NCI-H748 treated with DMSO at 0.1 percent for 48 hours (cell line): ENCODE data around the gene DYNLL2.
"Not testable (repeated sequence)": the region's sequence is repeated elsewhere in the genome, so short reads cannot be mapped to it uniquely, and the experiment has no call there.

Source experiments
- DNase-seq: peaks from one replicate; lab custom pipeline; 2025; lab: John Stamatoyannopoulos, UW

The DYNLL2 gene

DNA sequence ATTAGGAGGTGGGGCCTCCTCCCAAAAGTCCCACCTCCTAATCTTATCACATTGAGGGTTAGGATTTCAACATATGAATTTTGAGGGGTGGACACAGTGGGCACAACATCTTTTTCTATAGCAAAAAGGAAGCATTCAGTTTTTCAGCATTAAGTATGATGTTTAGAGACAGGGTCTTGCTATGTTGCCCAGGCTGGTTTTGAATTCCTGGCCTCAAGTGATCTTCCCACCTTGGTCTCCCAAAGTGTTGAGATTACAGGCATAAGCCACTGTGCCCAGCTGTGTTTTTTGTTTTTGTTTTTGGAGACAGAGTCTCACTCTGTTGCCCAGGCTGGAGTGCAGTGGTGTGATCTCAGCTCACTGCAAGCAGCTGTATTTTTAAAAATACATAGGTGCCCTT is 18.7 kb downstream of the DYNLL2 start:
- DNase-seq, result not testable (repeated sequence)

DNA sequence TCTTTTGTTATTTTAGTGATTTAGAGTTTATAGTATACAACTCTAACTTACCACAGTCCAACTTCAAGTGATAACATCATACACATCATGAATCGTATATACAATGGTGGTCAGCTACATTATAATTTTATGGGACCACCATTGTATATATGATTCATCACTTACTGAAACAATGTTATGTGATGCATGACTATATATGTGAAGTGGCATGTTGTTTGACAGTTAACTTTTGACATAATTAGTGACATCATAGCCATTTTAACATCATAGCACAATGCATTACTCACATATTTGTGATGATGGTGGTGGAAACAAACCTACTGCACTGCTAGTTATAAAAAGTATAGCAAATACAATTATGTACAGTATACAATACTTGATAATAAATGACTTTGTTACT is 21.9 kb downstream of the DYNLL2 start:
- no peak for DNase-seq

DNA sequence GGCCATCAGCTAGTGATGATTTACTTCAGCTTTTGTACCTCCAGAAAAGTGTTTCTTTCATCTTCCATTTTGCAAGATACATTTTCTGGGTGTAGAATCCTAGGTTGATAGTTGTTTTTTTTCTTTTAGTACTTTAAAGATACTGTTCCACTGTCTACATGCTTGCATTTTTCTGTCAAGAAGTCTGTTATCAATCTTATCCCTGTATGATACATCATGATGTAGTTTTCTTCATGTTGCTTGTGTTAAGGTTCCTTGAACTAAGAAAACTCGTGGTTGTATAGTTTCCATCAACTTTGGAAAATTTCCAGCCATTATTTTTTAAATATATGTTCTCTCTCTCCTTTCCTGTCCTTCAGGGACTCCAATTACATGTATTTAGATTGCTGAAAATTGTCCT is 24.1 kb downstream of the DYNLL2 start:
- no peak for DNase-seq

DNA sequence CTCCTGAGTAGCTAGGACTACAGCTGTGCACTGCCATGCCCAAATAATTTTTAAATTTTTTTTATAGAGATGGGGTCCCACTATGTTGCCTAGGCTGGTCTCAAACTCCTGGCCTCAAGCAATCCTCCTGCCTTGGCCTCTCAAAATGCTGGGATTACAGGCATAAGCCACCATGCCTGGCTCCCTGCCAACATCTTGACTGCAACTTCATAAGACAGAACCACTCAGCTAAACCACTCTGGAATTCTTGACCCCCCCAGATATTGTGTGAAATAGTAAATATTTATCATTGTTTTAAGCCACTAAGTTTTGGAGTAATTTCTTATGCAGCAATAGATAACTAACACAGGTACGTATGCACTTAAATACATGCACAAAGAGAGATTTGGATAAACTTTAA is 26.0 kb downstream of the DYNLL2 start:
- DNase-seq, result no peak

DNA sequence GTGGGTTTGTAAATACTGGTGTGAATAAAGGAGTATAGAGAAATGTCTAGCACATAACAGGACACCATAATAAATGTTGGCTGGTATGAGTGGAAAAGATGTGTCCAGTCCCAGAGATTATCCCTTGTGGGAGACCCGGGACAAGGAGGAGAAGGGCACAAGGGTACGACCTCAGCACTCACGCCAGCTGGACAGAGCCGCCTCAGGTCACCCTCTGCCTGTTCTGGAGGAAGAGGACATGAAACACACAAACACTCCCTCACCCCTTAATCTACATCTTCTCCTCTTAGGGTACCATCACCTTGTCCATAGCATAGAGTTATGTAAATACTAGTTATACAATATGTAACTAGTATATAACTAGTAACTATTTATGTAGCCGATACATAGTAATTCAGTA is 26.8 kb downstream of the DYNLL2 start:
- DNase-seq, result no peak

DNA sequence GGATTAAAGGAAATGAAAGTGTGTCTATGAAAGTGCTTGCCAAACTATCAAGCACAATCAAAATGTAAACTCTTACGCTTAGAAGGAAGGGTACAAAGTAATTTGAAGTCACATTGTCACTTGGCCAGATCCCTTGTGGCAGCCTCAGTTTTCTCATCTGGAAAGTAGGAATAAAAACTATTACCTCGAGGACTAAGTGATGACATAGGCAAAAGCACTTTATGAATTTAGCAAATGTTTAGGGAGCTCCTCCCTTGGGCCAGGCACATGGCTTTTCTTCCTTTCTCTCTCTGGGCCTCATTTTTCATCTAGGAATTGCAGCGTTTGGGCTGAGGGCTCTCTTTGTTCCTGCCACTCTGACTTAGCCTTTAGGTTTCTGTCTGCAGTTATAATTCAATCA is 28.5 kb downstream of the DYNLL2 start:
- DNase-seq, result no peak

DNA sequence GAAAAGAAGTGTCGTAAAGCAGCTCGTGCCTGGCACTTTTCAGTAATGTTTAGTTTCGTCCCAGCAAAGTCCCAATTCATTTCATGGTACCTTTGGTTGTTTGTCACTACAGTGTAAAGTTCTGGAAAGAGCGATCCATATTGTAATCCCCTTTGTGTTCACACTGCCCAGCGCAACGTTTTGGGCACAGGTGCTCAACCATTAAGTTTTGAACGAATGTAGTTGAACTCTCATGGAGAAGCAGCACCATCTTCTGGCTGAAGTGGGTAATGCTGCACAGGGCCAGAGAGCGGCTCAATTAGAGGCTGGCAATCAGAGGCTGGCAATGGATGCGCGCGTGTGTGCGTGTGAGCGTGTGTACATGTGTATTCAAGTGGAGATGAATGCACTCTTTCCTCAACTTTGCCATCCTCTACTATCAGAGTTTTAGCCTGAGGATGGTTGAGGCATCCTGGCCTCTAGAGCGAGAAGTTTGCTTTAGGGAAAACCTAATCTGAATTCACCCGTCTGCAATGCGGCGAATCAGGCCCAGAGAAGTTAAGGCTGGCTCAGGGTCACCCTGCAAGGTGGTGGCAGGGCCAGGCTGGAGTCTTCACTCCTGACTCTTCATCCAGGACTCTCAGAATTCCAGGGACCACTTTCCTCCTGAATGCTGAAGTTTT is 29.9 kb downstream of the DYNLL2 start:
- peak; percentile 68 for DNase-seq

DNA sequence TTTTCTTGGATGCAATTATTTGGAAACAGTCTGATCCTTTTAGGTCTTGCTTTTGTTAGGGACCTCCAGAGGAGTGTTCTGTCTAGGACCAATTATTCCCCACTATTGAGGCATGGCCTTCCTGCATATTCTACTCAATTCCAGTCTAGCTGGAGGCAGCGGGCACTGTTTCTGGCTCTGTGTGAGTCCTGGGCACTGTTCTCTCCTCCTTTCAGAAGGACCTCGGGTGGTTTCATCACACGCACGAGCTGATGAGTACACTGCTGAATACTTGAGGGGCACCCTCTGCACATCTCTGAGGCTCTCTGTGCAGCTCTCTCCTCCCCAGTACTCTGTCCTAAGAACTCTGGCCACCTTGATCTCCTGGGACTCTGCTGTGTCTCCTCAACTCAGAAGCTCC is 30.7 kb downstream of the DYNLL2 start:
- no peak for DNase-seq

DNA sequence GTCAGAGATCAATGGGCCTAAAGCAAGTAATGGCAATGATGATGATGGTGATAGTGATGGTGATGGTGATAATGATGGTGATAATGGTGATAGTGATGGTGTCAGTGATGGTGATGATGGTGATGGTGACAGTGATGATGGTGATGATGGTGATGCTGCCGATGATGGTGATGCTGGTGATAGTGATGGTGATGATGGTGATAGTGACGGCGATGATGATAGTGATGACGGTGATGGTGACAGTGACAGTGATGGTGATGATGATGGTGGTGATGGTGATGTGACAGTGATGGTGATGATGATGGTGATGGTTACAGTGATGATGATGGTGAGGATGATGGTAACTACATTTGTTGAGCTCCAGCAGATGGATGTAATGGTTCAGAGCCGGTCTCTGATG is 34.2 kb downstream of the DYNLL2 start:
- DNase-seq, result no peak

DNA sequence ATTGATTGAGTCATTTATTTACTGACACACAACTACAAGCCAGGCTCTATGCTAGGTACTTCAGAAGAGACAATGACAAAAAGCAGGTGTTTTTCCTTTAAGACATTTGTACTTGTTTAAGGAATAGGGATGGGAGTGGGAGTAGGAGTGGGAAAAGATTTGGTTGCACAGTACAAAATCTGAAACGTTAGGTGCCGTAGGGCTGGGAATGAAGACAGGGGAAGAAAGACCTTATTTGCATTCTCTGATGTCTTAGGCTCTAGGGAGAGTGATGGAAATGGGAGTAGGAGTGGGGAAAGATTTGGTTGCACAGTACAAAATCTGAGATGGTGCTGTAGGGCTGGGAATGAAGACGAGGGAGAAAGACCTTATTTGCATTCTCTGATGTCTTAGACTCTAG is 36.3 kb downstream of the DYNLL2 start:
- no peak for DNase-seq

DNA sequence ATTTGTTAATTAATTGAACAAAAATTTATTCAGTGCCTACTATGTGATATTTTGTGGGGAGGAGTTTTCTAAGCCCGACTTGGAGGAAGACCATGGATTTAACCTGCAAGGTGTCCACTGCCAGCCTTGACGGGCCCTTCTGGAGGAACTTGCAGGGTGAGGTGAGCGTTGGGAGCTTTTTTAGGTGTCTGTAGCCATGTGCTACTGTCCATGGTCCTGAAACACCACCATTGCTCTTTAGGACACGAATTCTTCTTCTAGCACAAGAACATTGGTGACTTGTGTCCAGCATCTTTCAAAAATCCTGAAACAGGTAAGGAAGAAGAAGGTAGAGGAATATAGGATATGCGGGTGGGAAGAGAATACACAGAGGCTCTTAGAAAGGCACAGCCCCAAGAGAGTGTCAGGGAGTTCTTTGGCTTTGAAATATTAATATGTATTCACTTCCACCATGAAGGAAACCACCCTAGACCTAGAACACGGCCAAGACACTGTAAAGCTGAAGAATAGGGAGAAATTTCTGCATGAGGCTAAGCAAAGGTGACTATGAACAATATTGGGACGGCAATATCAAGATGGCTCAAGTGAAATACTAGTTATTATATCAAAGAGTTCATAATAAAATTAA is 37.1 kb downstream of the DYNLL2 start:
- no peak for DNase-seq

DNA sequence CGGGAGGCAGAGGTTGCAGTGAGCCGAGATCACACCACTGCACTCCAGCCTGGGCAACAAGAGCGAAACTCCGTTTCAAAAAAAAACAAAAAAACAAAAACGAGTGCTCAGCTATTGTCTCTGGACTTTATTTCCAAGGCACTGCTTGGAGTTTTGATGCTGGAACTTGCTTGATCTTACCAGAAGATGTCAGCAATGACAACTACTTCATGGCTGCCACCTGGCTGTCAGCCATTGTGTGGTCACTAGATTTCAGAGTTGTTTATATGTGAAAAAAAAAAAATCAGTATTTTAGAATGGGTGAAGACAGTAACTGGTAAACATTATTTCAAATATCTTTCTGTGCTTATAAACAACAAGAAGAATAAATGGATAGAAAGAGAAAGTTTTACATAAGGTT is 38.7 kb downstream of the DYNLL2 start:
- no peak for DNase-seq

DNA sequence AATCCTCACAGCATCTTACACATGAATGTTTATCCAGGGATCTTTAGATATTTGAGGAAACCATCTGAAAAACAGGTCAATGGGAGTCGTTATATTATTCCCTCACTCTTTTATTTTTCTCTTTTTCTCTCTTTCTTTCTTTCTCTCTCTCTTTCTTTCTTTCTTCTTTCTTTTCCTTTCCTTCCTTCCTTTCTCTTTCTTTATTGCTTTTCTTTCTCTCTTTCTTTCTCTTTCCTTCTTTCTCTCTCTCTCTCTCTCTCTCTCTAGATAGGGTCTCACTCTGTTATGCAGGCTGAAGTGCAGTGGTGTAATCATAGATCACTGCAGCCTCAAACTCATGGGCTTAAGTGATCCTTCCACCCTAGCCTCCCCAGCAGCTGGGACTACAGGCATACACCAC is 44.6 kb downstream of the DYNLL2 start:
- DNase-seq, result no peak

DNA sequence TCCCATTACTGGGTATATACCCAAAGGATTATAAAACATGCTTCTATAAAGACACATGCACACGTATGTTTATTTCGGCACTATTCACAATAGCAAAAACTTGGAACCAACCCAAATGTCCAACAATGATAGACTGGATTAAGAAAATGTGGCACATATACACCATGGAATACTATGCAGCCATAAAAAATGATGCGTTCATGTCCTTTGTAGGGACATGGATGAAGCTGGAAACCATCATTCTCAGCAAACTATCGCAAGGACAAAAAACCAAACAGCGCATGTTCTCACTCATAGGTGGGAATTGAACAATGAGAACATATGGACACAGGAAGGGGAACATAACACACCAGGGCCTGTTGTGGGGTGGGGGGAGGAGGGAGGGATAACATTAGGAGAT is 49.5 kb downstream of the DYNLL2 start:
- not testable (repeated sequence) for DNase-seq

DNA sequence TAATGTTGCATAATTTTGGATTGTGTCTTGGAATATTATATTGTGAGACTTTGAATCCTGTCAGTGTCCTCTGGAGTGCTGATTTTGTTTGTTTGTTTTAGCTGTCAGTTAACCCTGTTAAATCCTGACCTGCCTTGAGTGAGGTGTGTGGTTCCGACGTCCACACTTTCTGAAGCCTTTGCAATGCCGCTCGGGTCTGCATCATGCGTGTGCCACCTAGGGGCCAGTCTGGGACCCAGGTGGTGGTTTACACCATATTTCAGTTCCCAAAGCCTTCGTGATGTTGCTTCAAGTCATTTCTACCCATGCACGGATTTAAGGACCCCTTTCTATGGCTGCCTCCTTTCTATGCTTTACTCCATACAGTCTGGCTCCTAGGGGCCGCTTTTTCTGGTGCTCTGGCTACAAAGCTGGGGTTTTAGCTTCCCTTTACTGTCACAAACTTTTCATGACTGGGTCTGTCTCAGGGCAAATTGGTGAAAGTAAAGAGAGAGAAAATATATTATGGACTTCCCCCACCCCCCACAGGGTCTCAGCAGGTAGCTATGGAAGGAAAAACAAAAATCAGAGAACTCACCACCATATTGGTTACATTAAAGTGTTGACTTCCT is 53.6 kb downstream of the DYNLL2 start:
- DNase-seq, result no peak

DNA sequence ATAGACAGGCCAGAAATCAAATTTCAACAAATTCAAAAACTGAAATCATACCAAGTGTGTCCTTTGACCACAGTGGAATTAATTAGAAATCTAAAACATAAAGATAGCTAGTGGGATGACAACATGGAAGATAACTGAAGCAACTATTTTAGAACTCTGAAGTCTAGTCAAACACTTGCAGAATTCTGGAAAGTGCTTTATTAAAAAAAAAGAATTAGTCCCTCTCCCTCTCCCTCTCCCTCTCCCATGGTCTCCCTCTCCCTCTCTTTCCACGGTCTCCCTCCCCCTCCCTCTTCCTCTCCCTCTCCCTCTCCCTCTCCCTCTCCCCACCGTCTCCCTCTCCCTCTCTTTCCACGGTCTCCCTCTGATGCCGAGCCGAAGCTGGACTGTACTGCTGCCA is 58.3 kb downstream of the DYNLL2 start:
- no peak for DNase-seq

DNA sequence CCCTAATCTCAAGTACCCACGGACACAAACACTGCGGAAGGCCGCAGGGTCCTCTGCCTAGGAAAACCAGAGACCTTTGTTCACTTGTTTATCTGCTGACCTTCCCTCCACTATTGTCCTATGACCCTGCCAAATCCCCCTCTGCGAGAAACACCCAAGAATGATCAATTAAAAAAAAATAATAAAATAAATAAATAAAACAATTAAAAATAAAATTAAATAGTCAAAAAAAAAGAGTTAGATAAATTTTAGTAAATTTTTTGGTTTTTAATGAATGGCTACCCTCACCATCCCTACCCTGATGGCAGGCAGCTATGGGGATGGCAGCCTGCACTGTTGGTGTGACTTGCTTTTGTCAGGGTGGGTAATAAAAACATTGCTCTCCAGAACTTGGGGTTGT is 60.1 kb downstream of the DYNLL2 start:
- not testable (repeated sequence) for DNase-seq

DNA sequence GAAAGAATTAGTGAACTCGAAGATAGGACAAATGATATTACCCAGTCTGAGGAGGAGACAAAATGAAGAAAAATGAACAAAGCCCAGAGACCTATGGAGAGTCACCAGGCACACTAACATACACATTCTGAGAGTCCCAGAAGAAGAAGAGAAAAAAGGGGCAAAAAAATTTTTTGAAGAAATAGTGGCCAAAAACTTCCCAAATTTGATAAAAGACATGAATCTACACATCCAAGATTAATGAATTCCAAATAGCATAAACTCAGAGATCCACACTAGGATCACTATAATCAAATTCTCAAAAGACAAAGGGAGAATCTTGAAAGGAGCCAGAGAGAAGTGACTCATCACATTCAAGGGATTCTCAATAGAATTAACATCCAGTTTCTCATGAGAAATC is 61.6 kb downstream of the DYNLL2 start:
- no peak for DNase-seq
